Activated CD8-positive, alpha-beta T cell treated with anti-CD3 and anti-CD28 coated beads, Interleukin-2, amount 10 ng/mL, durations not matched to agents 7 days and 5 days (primary cell): Measurements from ENCODE around the gene KCNIP3. TPM values are rescaled to one million over a fixed set of nuclear protein-coding genes. Genes with fewer than 3 reads are reported as not detected.

Experiments
- ATAC-seq: fragments of 150-1000 bp; cut with Tn5 transposase; one replicate; pipeline ENCODE4 v1.10.0; 2021; ENCODE audit warnings: moderate library complexity
- CTCF ChIA-PET: fragments of 350-600 bp; sonication (Branson Sonifier 250); formaldehyde crosslinking; loops from one replicate; lab custom pipeline; 2021; ENCODE audit warnings: antibody characterized with exemption; lab: Charles Lee
- POLR2A ChIA-PET: fragments of 350-600 bp; sonication (Branson Sonifier 250); formaldehyde crosslinking; loops from one replicate; lab custom pipeline; 2021; ENCODE audit warnings: antibody characterized with exemption; lab: Charles Lee
- DNase-seq: peaks from one replicate; pipeline ENCODE4 v3.0.0-alpha.2; 2020
- H3K27ac Mint-ChIP-seq: one replicate; pipeline ENCODE4 v1.8.0; 2021; ENCODE audit warnings: mild to moderate bottlenecking, mixed read lengths
- H3K27me3 Mint-ChIP-seq: one replicate; pipeline ENCODE4 v1.8.0; 2021; ENCODE audit warnings: low read depth, mixed read lengths
- H3K36me3 Mint-ChIP-seq: one replicate; pipeline ENCODE4 v1.8.0; 2021; ENCODE audit warnings: low read depth, mixed read lengths
- H3K4me1 Mint-ChIP-seq: one replicate; pipeline ENCODE4 v1.8.0; 2021; ENCODE audit warnings: low read depth, mixed read lengths
- H3K4me3 Mint-ChIP-seq: one replicate; pipeline ENCODE4 v1.8.0; 2021; ENCODE audit warnings: mild to moderate bottlenecking, mixed read lengths
- H3K9me3 Mint-ChIP-seq: one replicate; pipeline ENCODE4 v1.8.0; 2022; ENCODE audit warnings: mixed read lengths; ENCODE audit not compliant: insufficient read depth
- total RNA-seq, 2 experiments: library from RNA; stranded (reverse); gene quantifications; one replicate each; pipeline ENCODE4 v1.2.3, GENCODE V29; 2021

KCNIP3 gene
- total RNA-seq, 2 experiments from 2014 or later, result not detected

DNA sequence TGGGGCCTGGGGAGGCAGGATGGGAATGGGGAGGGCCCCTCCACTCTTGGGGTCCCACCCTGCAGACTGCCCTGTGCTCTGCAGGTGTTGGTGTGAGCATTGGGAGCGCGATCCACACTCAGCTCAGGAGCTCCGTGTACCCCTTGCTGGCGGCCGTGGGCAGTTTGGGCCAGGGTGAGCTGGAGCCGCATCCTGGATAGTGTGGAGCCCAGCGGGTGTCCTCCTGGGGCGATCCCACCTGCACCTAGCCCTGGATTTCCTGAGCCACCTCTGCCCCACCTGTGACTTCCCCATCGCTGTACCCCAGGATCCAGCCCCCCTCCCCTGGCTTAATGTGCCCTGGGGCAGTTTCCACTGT lies 20.3 kb upstream of the KCNIP3 start:
- Mint-ChIP-seq H3K4me3 (no peak overlapping the region), H3K4me1 (no peaks in the 10 kb centered on the region), H3K9me3 (no peaks in the 10 kb centered on the region), H3K36me3 (no peaks in the 10 kb centered on the region), H3K27ac (no peak overlapping the region), H3K27me3 (no peaks in the 10 kb centered on the region)
- CTCF ChIA-PET, result no interaction called here
- ATAC-seq (no peak), DNase-seq (no peak)
- POLR2A ChIA-PET, result no interaction called here

DNA sequence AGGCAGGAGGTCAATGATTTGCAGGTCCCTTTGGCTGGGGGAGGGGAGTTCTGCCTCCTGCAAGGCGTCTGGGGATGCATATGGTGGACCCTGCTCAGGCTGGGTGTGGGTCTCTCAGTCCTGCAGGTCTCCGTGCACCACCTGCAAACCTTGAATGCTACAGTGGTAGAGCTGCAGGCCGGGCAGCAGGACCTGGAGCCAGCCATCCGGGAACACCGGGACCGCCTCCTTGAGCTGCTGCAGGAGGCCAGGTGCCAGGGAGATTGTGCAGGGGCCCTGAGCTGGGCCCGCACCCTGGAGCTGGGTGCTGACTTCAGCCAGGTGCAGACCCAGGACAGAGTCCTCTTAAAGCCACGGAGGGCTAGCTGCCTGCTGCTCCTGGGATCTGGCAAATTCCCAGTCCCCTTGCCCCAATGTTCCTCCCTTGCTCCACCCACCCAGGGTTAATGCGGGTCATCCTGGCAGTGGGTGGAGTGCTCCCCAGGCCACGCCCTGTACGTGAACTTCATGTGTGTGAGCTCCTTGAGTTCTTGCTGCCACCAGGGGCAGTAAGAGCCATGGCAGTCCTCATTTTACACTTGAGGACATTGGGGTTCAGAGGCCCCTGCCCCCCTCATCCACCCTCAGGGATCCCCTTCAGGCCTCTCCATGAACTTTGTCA lies 19.8 kb upstream of the KCNIP3 start:
- ATAC-seq (no peak), DNase-seq (no peak)
- Mint-ChIP-seq H3K9me3 (no peaks in the 10 kb centered on the region), H3K27me3 (no peaks in the 10 kb centered on the region), H3K4me3 (no peak overlapping the region), H3K27ac (no peak overlapping the region), H3K4me1 (no peaks in the 10 kb centered on the region), H3K36me3 (no peaks in the 10 kb centered on the region)
- ChIA-PET POLR2A (no interaction called here), CTCF (no interaction called here)

DNA sequence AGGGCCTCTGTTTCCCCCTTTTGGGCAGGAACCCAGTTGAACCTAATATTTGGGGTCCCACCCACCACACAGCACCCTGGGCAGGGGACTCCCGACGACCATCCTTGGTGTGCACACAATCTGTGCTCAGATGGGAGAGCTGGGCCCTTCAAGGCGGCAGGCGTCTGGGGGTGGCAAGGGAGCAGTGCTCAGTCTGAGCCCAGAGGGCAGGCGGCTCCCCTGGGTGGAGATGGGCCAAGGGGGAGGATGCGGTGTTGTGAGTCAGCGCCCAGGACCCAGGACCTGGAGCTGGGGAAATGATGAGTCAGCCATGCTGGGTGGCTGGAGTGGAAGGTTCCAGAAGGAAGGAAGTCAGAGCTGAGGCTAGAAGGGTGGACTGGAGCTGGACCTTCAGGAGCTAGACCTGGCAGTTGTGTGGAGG lies 19.1 kb upstream of the KCNIP3 start:
- Mint-ChIP-seq H3K4me1 (no peaks in the 10 kb centered on the region), H3K4me3 (no peak overlapping the region), H3K36me3 (no peaks in the 10 kb centered on the region), H3K27ac (no peak overlapping the region), H3K9me3 (no peaks in the 10 kb centered on the region), H3K27me3 (no peaks in the 10 kb centered on the region)
- ATAC-seq (no peak), DNase-seq (no peak)
- ChIA-PET CTCF (no interaction called here), POLR2A (no interaction called here)

DNA sequence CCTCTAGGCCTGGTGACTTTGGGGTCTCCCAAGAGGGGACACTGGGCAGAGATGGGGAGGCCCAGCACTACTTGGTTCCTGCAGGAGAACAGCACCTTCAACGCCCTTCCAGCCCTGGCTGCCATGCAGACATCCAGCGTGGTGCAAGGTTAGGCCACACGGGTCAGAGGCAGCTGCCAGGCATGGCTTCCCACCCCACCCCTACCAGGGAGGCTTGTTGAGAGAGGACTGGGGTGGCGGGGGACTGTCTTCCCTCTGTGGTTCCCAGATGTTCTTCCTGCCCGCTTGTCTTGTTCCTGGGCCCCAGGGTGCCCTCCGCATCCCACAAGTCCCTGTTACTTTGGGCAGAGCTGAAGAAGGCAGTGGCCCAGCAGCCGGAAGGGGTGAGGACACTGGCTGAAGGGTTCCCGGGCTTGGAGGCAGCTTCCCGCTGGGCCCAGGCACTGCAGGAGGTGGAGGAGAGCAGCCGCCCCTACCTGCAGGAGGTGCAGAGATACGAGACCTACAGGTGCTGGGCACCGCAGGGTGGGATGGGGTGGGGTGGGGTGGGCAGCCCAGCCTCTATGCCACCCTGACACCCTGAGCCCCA lies 18.4 kb upstream of the KCNIP3 start:
- no peak for DNase-seq
- H3K9me3 Mint-ChIP-seq, result no peaks in the 10 kb centered on the region
- no peaks in the 10 kb centered on the region for H3K27me3 Mint-ChIP-seq
- H3K4me1 Mint-ChIP-seq, result no peaks in the 10 kb centered on the region
- ChIA-PET CTCF (no interaction called here), POLR2A (no interaction called here)
- no peak overlapping the region for H3K4me3 Mint-ChIP-seq
- H3K36me3 Mint-ChIP-seq, result no peaks in the 10 kb centered on the region
- ATAC-seq, result no peak
- no peak overlapping the region for H3K27ac Mint-ChIP-seq

GRCh38 chr2:95279435-95280035 lies 17.6 kb upstream of the KCNIP3 start:
- ATAC-seq, result no peak
- H3K4me3 Mint-ChIP-seq, result no peak overlapping the region
- DNase-seq, result no peak
- ChIA-PET CTCF (no interaction called here), POLR2A (no interaction called here)
- no peaks in the 10 kb centered on the region for H3K9me3 Mint-ChIP-seq
- no peak overlapping the region for H3K27ac Mint-ChIP-seq
- no peaks in the 10 kb centered on the region for H3K27me3 Mint-ChIP-seq
- no peaks in the 10 kb centered on the region for H3K36me3 Mint-ChIP-seq
- no peaks in the 10 kb centered on the region for H3K4me1 Mint-ChIP-seq

- POLR2A ChIA-PET, result no interaction called here
Measured at GRCh38 chr2:95281071-95281470, 16.1 kb upstream of the KCNIP3 start.

DNA sequence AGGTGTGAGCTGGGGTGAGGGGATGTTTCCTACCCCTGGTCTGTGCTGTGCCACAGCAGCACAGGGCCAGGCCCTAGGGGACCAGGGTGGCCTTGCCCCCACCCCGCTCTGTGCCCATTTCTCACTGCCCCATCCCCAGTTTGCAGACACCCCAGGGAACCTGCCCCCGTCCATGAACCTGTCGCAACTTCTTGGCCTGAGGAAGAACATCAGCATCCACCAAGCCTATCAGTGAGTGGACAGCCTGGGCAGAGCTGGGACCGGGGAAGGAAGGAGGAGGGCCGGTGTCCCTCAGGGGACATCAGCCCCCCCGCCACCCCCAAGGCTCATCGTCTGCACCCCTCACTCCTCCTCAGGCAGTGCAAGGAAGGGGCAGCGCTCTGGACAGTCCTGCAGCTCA lies 15.4 kb upstream of the KCNIP3 start:
- CTCF ChIA-PET, result no interaction called here
- Mint-ChIP-seq H3K27ac (no peak overlapping the region), H3K36me3 (no peaks in the 10 kb centered on the region), H3K4me1 (no peaks in the 10 kb centered on the region), H3K27me3 (no peaks in the 10 kb centered on the region), H3K9me3 (no peaks in the 10 kb centered on the region), H3K4me3 (no peak overlapping the region)
- POLR2A ChIA-PET, result no interaction called here
- no peak for DNase-seq
- no peak for ATAC-seq

More at GRCh38 chr2:95281071-95281470, 16.1 kb upstream of the KCNIP3 start:
- Mint-ChIP-seq H3K4me1 (no peaks in the 10 kb centered on the region), H3K27me3 (no peaks in the 10 kb centered on the region), H3K27ac (no peak overlapping the region), H3K9me3 (no peaks in the 10 kb centered on the region), H3K4me3 (no peak overlapping the region), H3K36me3 (no peaks in the 10 kb centered on the region)
- CTCF ChIA-PET, result no interaction called here
- no peak for DNase-seq
- ATAC-seq, result no peak

- H3K4me1 Mint-ChIP-seq, result no peaks in the 10 kb centered on the region
- no peak for ATAC-seq
- H3K27me3 Mint-ChIP-seq, result no peaks in the 10 kb centered on the region
- no peaks in the 10 kb centered on the region for H3K9me3 Mint-ChIP-seq
- no peak overlapping the region for H3K27ac Mint-ChIP-seq
- no peak overlapping the region for H3K4me3 Mint-ChIP-seq
- POLR2A ChIA-PET, result no interaction called here
- CTCF ChIA-PET, result no interaction called here
- no peaks in the 10 kb centered on the region for H3K36me3 Mint-ChIP-seq
- DNase-seq, result no peak
Measured at GRCh38 chr2:95282458-95282857, 14.7 kb upstream of the KCNIP3 start.

- POLR2A ChIA-PET, result no interaction called here
- ATAC-seq, result no peak
- Mint-ChIP-seq H3K4me1 (no peaks in the 10 kb centered on the region), H3K27ac (no peak overlapping the region), H3K9me3 (no peaks in the 10 kb centered on the region), H3K27me3 (no peaks in the 10 kb centered on the region), H3K36me3 (no peaks in the 10 kb centered on the region), H3K4me3 (no peak overlapping the region)
- CTCF ChIA-PET, result interaction anchor here (0.6 kb wide), 1 partner anchor 62 kb away, joined by 3 read pairs; no protein-coding TSS in a partner anchor
- DNase-seq, result no peak
Measured at GRCh38 chr2:95283562-95283961, 13.6 kb upstream of the KCNIP3 start.

DNA sequence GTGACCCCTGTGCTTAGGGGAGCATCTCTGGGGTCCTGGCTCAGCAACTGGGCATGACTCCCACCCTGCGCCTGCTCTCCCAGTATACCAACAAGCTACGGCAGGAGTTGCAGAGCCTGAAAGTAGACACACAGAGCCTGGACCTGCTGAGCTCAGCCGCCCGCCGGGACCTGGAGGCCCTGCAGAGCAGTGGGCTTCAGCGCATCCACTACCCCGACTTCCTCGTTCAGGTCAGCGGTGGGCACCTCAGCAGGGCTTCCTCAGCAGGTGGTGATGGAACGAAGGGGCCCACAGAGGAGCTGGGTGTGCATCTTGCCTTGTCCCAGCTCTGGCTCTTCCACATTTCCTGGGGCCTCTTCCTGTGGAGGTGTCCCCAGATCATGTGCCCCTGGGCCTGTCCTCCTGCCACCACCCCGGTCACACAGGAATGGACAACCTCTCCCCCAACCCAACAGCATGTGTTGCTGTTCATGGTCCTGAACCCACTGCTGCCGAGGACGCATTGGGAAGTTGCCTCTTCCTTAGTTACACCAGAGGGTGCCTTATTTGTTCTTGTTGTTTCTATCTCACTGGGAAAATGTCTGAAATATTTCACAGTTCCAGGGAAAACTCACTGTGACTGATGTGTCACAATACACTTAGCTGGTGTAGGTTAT lies 12.1 kb upstream of the KCNIP3 start:
- POLR2A ChIA-PET, result interaction anchor here (1.1 kb wide), 1 partner anchor 16 kb away, joined by 3 read pairs; no protein-coding TSS in a partner anchor
- DNase-seq (no peak), ATAC-seq (no peak)
- H3K9me3 Mint-ChIP-seq, result no peaks in the 10 kb centered on the region
- no peaks in the 10 kb centered on the region for H3K36me3 Mint-ChIP-seq
- no peak overlapping the region for H3K4me3 Mint-ChIP-seq
- CTCF ChIA-PET, result no interaction called here
- H3K27me3 Mint-ChIP-seq, result no peaks in the 10 kb centered on the region
- no peak overlapping the region for H3K27ac Mint-ChIP-seq
- H3K4me1 Mint-ChIP-seq, result no peaks in the 10 kb centered on the region

GRCh38 chr2:95285542-95285932 lies 11.6 kb upstream of the KCNIP3 start:
- DNase-seq, result no peak

GRCh38 chr2:95287336-95287735 lies 9.8 kb upstream of the KCNIP3 start:
- peaks cover 13% of the 10 kb centered on the region for H3K9me3 Mint-ChIP-seq
- ATAC-seq (no peak), DNase-seq (no peak)
- H3K27ac Mint-ChIP-seq, result no peak overlapping the region
- H3K4me3 Mint-ChIP-seq, result no peak overlapping the region
- H3K36me3 Mint-ChIP-seq, result peaks cover 2% of the 10 kb centered on the region
- POLR2A ChIA-PET, result no interaction called here
- no peaks in the 10 kb centered on the region for H3K27me3 Mint-ChIP-seq
- CTCF ChIA-PET, result no interaction called here
- H3K4me1 Mint-ChIP-seq, result no peaks in the 10 kb centered on the region

More at GRCh38 chr2:95285542-95285932, 11.6 kb upstream of the KCNIP3 start:
- no peaks in the 10 kb centered on the region for H3K36me3 Mint-ChIP-seq
- H3K4me3 Mint-ChIP-seq, result no peak overlapping the region
- ChIA-PET POLR2A (no interaction called here), CTCF (no interaction called here)
- H3K27me3 Mint-ChIP-seq, result no peaks in the 10 kb centered on the region
- peaks cover 4% of the 10 kb centered on the region for H3K9me3 Mint-ChIP-seq
- no peaks in the 10 kb centered on the region for H3K4me1 Mint-ChIP-seq
- no peak for ATAC-seq
- no peak overlapping the region for H3K27ac Mint-ChIP-seq
